ENCODE data around the gene PARD3B.

Gene PARD3B

GRCh38 chr2:205066081-205066480, 520.8 kb downstream of the PARD3B start:
- TF ChIP-seq FOXA1 (IDR thresholded peaks at IDR 0.05): no peak
- no peak for TF ChIP-seq L3MBTL2 (conservative IDR thresholded peaks at IDR 0.05)
- no peak for TF ChIP-seq LEF1 (IDR thresholded peaks at IDR 0.05; ENCODE audit: borderline replicate concordance)
- no peak for TF ChIP-seq CTBP1 (IDR thresholded peaks at IDR 0.05; ENCODE audit: borderline replicate concordance)
- no peak for TF ChIP-seq PKNOX1 (IDR thresholded peaks at IDR 0.05)
- TF ChIP-seq ZNF384 (IDR thresholded peaks at IDR 0.05): no peak
- no peak for TF ChIP-seq FOXK2 (IDR thresholded peaks at IDR 0.05)
- no peak for TF ChIP-seq NFRKB (IDR thresholded peaks at IDR 0.05)
- TF ChIP-seq HDGF (IDR thresholded peaks at IDR 0.05; ENCODE audit: borderline replicate concordance): no peak
- TF ChIP-seq ARNT (IDR thresholded peaks at IDR 0.05): no peak
- DNase-seq (ENCODE audit: extremely low spot score): no peak
- POLR2A ChIA-PET: no interaction called here
- CTCF ChIA-PET: no interaction called here

GRCh38 chr2:205069928-205070327, 524.7 kb downstream of the PARD3B start:
- POLR2A ChIA-PET: no interaction called here
- no peak for DNase-seq (ENCODE audit: extremely low spot score)
- no peak for TF ChIP-seq BHLHE40 (IDR thresholded peaks at IDR 0.05; ENCODE audit: borderline replicate concordance)
- TF ChIP-seq FOXA1 (IDR thresholded peaks at IDR 0.05): no peak
- TF ChIP-seq SUZ12 (IDR thresholded peaks at IDR 0.05): no peak
- no peak for TF ChIP-seq ARNT (IDR thresholded peaks at IDR 0.05)
- TF ChIP-seq FOXM1 (IDR thresholded peaks at IDR 0.05; ENCODE audit: borderline replicate concordance): no peak
- TF ChIP-seq TARDBP (IDR thresholded peaks at IDR 0.05): no peak
- no peak for TF ChIP-seq L3MBTL2 (conservative IDR thresholded peaks at IDR 0.05)
- no peak for TF ChIP-seq CTBP1 (IDR thresholded peaks at IDR 0.05; ENCODE audit: borderline replicate concordance)
- TF ChIP-seq HDGF (IDR thresholded peaks at IDR 0.05; ENCODE audit: borderline replicate concordance): no peak
- no peak for TF ChIP-seq PKNOX1 (IDR thresholded peaks at IDR 0.05)
- no peak for TF ChIP-seq ELF4 (IDR thresholded peaks at IDR 0.05)
- CTCF ChIA-PET: no interaction called here

GRCh38 chr2:205070889-205071288, 525.6 kb downstream of the PARD3B start:
- DNase-seq (ENCODE audit: extremely low spot score): no peak
- TF ChIP-seq ELF4 (IDR thresholded peaks at IDR 0.05): no peak
- TF ChIP-seq BHLHE40 (IDR thresholded peaks at IDR 0.05; ENCODE audit: borderline replicate concordance): no peak
- TF ChIP-seq L3MBTL2 (conservative IDR thresholded peaks at IDR 0.05): no peak
- ChIA-PET CTCF (no interaction called here), POLR2A (no interaction called here)

- TF ChIP-seq BHLHE40 (IDR thresholded peaks at IDR 0.05; ENCODE audit: borderline replicate concordance) (no peak), PKNOX1 (IDR thresholded peaks at IDR 0.05) (no peak), TARDBP (IDR thresholded peaks at IDR 0.05) (no peak), SUZ12 (IDR thresholded peaks at IDR 0.05) (no peak), CTBP1 (IDR thresholded peaks at IDR 0.05; ENCODE audit: borderline replicate concordance) (no peak), HDGF (IDR thresholded peaks at IDR 0.05; ENCODE audit: borderline replicate concordance) (no peak), FOXM1 (IDR thresholded peaks at IDR 0.05; ENCODE audit: borderline replicate concordance) (no peak), FOXK2 (IDR thresholded peaks at IDR 0.05) (no peak), SP1 (IDR thresholded peaks at IDR 0.05) (no peak), NFRKB (IDR thresholded peaks at IDR 0.05) (no peak), L3MBTL2 (conservative IDR thresholded peaks at IDR 0.05) (no peak), LEF1 (IDR thresholded peaks at IDR 0.05; ENCODE audit: borderline replicate concordance) (no peak), ZNF384 (IDR thresholded peaks at IDR 0.05) (no peak), FOXA1 (IDR thresholded peaks at IDR 0.05) (no peak), ARNT (IDR thresholded peaks at IDR 0.05) (no peak), ELF4 (IDR thresholded peaks at IDR 0.05) (no peak)
- POLR2A ChIA-PET: no interaction called here
- no peak for DNase-seq (ENCODE audit: extremely low spot score)
- CTCF ChIA-PET: no interaction called here
Measured at GRCh38 chr2:205073433-205074020, 528.3 kb downstream of the PARD3B start.

- no peak for TF ChIP-seq FOXA1 (IDR thresholded peaks at IDR 0.05)
- TF ChIP-seq FOXK2 (IDR thresholded peaks at IDR 0.05): no peak
- TF ChIP-seq LEF1 (IDR thresholded peaks at IDR 0.05; ENCODE audit: borderline replicate concordance): no peak
- TF ChIP-seq PKNOX1 (IDR thresholded peaks at IDR 0.05): no peak
- no peak for TF ChIP-seq SUZ12 (IDR thresholded peaks at IDR 0.05)
- no peak for TF ChIP-seq HDGF (IDR thresholded peaks at IDR 0.05; ENCODE audit: borderline replicate concordance)
- TF ChIP-seq ARNT (IDR thresholded peaks at IDR 0.05): no peak
- TF ChIP-seq L3MBTL2 (conservative IDR thresholded peaks at IDR 0.05): no peak
- no peak for TF ChIP-seq TARDBP (IDR thresholded peaks at IDR 0.05)
- no peak for TF ChIP-seq NFRKB (IDR thresholded peaks at IDR 0.05)
- ChIA-PET CTCF (no interaction called here), POLR2A (no interaction called here)
- no peak for DNase-seq (ENCODE audit: extremely low spot score)
Measured at GRCh38 chr2:205076405-205076804, 531.1 kb downstream of the PARD3B start.

GRCh38 chr2:205077159-205077558, 531.9 kb downstream of the PARD3B start:
- ChIA-PET CTCF (no interaction called here), POLR2A (no interaction called here)
- TF ChIP-seq FOXA1 (IDR thresholded peaks at IDR 0.05) (no peak), TARDBP (IDR thresholded peaks at IDR 0.05) (no peak), FOXM1 (IDR thresholded peaks at IDR 0.05; ENCODE audit: borderline replicate concordance) (no peak), SUZ12 (IDR thresholded peaks at IDR 0.05) (no peak), NFRKB (IDR thresholded peaks at IDR 0.05) (no peak), ARNT (IDR thresholded peaks at IDR 0.05) (no peak), BHLHE40 (IDR thresholded peaks at IDR 0.05; ENCODE audit: borderline replicate concordance) (no peak), L3MBTL2 (conservative IDR thresholded peaks at IDR 0.05) (no peak), ELF4 (IDR thresholded peaks at IDR 0.05) (no peak), FOXK2 (IDR thresholded peaks at IDR 0.05) (no peak), SP1 (IDR thresholded peaks at IDR 0.05) (no peak)
- DNase-seq (ENCODE audit: extremely low spot score): no peak
